NCI-H1105 (cell line): ENCODE data around the gene ZC3H15.

ENCODE experiments used
- DNase-seq: peaks from one replicate; lab custom pipeline; 2025; lab: John Stamatoyannopoulos, UW

The ZC3H15 gene

DNA sequence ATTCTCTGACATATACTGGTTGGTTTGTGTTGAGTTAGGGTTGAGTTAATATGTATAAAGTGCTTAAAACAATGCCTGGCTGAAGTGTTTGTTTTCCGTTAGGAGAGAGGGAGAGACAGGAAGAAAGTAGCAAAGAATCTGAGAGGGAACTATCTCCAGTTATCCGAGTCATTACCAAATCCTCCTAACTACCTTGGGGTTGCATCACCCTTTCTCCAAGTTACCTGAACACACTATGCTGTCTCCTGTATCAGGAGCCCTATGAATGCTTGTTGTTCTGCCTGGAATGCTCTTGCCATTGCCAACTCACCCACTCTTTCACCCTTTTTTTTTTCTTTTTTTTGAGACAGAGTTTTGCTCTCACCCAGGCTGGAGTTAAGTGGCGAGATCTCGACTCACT is 55.9 kb downstream of the ZC3H15 start:
- no peak for DNase-seq

DNA sequence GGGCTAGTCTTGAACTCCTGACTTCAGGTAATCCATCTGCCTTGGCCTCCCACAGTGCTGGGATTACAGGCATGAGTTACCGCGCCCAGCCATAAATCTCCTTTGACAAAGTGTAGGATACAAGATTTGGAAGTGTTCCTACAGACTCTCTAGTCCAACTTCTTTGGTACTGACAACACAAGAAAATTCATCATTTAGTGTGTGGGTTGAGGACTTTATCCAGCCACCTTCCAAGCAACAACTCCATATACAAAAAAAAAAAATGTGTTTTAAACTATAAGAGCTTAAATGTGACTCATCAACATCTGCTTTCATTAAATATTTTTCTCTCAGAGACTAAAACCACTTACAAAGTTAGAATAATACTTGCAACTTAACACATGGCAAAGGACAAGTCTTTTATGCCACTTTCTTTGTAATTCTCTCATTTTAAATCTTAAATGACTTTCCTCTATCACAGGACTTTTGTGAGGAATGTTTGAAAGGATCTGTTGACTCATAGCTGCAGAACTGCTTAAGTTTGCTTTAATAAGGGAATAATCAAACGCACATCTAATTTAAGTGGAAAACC is 57.6 kb downstream of the ZC3H15 start:
- DNase-seq, result no peak

DNA sequence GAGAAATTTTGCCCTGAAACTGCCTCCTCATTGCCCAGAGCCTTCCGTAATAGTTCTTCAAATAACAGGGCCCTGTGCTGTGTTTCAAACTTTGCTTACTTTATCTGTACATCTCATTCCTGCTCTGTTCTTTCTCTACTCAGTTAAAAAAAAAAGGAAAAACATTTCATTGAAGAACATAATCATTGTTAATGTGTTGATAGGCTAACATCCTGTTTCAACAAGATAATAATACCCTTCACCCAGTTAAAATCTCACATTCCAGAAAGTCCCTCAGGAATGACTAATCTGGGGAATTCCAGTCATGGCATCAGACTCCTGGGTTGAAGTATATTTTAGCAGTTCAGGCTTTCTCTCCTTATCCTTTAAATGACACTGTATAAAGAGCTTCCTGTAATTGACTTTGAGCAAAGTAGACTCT is 58.2 kb downstream of the ZC3H15 start:
- DNase-seq, result no peak

DNA sequence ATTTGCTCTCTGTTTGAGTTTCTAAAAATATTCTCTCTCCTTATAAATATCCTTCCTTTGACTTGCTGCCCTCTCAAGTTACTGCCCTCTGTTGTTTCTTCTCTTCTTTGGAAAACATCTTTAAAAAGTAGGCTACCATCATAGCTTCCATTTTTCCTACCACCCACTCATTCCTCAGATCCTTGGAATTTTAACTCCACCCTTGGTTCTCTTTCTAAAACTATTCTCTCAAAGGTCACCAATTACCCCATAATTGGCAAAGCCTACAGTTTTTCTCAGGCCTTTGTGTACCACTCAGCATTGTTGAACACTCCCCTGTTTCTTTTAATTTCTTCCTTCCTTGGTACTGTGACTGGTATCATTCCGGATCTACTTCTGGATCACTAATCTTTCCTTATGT is 60.8 kb downstream of the ZC3H15 start:
- DNase-seq, result no peak

DNA sequence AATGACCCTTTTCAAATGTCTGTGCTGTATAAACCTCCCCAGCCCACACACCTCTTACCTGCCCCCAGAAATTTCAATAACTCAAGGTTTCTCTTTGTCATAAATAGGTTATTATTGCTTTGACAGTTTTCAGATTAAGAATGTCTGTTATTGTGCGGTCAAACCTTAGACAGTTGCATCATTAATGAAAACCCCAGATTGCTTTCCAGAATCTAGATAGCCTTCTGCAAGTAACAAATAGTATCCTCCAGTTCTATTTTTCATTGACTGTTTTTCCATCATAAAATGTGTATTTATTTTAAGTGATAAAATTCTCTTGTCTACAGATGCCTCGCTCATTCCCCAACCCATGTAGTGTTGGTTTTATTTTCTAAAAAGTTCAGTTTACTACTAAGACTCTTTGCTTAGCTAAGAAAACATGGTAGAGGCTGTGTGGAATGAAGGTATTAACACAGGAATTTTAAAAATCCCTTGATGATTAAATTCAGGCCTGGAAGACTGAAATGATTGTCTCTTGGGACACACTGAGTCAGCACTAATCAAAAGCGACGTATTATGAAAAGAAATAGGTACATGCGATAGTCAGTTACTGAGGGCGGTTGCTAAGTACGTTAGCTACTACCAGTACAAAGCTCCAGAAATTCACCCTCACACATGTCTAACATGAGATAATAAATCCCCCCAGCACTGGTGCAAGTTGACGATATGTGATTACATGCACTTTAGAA is 65.4 kb downstream of the ZC3H15 start:
- DNase-seq, result no peak

DNA sequence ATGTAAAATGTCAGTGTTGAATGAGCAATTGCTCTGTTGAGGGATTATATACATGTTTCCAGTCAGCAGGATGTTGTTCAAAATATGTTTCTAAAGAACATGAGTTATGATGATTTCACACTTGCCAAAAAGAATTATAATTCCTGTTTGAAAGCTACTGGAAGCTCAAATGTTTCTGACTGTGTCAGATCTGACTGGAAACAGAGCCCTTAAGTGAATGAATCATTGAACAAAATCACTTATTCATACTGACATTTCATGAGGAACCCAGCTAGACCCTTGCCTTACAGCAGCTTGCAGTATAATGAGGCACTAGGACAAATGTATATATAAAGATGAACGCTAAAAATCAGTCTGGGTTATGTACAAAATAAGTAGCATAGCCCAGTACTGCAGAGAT is 68.4 kb downstream of the ZC3H15 start:
- no peak for DNase-seq

DNA sequence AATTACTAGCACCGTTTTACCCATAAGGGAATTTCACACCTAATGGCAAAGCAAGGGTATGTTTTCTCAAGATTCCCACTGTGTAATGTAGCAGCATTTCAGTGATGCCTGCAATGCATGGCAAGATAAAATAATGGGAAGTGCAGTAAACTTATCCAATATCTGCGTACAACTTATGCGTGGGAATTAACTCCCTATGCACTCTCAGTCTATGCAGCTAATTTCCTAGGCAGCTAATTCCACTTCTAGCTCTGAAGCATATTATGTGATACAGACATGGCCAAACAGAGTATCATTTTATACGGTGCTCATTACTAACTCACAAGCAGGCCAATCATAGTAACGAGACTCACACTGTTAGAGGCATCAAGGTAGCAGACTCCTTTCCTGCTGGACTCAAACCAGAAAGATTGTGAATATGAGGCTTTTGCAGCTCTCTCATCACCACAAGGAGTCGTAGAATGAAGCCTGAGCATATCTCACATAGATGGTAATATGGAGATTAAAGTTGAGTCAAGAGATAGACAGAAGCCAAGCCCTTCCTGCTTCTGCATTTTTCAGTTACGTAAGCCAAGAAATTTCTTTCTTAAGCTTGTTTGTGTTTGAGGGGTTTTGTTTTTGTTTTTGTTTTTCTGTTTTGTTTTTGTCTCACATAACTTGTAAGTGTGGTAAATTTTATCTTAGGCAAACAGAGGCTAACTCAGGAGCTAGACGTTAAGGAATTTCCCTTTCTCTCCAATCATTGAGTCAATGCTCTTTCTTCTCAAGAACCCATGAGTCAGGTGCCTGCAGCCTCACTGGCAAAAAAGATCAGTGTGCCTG is 69.0 kb downstream of the ZC3H15 start:
- no peak for DNase-seq

DNA sequence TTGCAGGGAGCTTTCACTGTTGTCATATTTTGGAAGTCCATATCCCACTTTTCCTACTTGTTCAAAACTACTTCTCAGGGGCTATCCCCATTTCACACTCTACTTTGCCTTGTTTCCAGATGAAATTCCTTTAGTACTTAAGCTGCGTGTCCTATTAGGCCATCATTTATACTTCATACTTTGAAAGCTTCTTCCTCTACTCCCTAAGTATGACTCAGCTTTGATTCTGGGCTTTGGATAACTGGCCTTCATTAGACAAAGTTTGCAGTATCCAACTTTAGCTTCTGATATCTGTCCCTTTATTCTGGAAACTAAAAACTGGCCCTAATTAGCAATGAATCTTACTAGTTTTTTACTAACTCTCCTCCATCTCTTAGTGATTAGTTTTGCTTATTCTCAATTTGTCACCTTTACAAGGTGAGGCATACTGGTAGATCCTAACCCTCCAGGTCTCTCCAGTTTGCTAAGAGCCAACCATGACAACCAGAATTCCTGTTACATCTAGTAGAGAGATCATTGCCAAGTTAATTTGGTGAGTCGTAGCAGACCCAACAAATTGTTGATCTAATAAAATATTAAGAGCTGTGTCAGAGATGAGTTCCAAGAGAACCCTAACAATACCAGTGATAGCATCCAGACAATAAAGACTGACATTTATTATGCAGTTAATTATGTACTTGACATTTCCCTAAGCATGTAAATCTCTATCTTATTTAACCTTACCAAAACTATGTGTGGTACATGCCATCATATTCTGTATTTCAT is 72.6 kb downstream of the ZC3H15 start:
- no peak for DNase-seq
